NK-92 (cell line): ENCODE data around the gene LZTS3.
"Not testable (repeated sequence)": the region's sequence is repeated elsewhere in the genome, so short reads cannot be mapped to it uniquely, and the experiment has no call there.

Source experiments
- DNase-seq: peaks from one replicate; lab custom pipeline; 2025; ENCODE audit not compliant: unreplicated experiment; lab: John Stamatoyannopoulos, UW

LZTS3 gene

DNA sequence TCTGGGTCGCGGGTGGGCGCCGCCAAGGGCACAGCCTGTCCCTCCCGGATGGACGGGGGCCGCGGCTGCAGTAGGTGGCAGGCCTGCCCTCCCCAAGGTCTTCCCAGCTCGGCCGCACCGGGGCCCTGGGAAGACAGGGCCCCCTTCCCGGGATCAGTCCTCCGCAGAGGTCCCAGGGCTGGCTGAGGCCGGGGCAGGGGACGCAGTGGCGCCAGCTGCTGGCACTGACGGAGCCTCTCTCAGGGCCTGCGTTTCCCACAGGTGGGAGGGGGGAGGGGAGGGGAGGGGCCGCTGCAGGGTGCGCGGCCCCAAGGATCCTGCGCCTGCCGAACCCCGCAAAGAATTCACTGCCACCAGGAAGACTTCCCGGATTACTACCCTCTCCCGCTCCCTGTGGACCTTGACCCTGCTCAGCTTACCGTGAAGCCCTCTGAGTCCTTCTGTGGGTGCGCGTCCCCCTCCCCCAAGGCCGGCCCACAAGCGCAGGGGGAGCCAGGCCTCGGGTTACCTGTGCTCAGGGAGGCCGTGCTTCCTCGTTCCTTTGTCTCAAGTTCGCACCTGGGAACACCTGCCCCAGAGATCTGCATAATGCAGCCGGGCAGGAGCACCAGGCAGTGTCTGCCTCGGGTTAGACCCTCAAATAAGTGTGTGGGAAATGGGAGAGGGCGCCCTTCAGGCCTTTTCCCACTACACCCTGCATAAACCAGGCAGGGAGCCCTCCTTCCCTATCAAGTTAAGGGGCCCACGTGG is 5.1 kb downstream of the LZTS3 start:
- no peak for DNase-seq

DNA sequence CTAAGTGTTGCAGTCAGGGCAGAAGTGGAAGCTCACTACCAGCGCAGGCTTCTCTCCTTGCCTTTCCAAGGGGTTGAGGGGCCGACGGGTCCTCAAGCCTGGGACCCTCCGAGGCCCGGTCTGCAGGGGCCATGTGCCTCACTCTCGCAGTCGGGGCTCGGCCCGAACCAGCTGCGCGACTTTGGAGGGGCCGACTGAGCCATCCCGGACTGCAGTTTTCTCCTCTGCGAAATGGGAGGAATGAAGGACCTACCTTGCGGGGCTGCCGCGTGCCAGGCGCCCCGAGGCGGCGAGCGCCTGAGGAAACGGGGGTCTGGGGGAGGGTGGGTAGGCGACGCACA is 5.6 kb downstream of the LZTS3 start:
- no peak for DNase-seq

GRCh38 chr20:3166913-3167342 is 6.4 kb downstream of the LZTS3 start:
- no peak for DNase-seq

GRCh38 chr20:3166338-3166912 is 6.9 kb downstream of the LZTS3 start:
- DNase-seq: no peak

DNA sequence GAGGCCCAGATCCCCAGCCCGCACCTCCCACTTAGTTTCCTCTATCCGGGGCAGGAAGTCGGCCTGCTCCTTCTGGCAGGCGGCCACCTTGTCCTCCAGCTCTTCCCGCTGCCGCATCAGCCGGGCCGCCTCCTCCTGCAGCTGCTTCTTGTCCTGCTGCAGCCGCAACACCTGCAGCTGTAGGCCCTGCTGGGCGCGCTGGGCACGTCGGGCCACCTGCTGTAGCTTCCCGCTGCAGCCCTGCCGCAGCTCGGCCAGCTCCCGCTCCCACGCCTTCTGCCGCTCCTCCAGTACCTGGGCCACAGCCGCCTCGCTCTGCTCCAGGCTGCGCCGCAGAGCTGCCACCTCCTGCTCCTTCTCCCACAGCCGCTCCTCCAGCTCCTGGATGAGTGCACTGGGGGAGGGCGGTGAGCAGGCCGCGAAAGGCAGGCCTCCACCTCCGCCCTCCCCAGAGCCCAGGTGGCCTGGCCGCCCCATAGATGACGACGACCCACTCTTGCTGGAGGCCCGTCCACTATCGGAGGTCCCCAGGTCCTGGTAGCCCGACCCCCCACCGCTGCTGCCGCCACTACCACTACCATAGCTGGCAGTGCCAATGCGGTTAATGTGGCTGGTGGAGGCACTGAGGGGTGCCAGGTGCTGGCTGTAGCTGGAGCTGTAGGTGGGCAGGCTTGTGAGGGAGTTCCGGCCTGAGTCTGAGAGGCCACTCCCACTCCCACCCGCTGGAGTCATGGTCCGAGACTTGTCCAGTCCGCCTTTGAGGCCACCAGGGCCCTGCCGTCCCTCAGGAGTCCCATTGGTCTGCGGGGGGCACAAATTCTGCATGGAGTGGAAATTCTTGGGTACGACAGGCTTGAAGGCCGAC is 7.6 kb downstream of the LZTS3 start:
- DNase-seq: no peak

GRCh38 chr20:3164763-3165410 is 8.5 kb downstream of the LZTS3 start:
- DNase-seq: no peak

- DNase-seq: no peak
Measured at GRCh38 chr20:3164043-3164762, 9.1 kb downstream of the LZTS3 start.

GRCh38 chr20:3163099-3164042 is 10.0 kb downstream of the LZTS3 start:
- no peak for DNase-seq

- DNase-seq: no peak
Measured at GRCh38 chr20:3162080-3162611, 11.2 kb downstream of the LZTS3 start.

- DNase-seq: no peak
Measured at GRCh38 chr20:3161316-3162079, 11.9 kb downstream of the LZTS3 start.

- no peak for DNase-seq
Measured at GRCh38 chr20:3160418-3160817, 12.9 kb downstream of the LZTS3 start.

GRCh38 chr20:3158968-3159431 is 14.3 kb downstream of the LZTS3 start:
- no peak for DNase-seq

DNA sequence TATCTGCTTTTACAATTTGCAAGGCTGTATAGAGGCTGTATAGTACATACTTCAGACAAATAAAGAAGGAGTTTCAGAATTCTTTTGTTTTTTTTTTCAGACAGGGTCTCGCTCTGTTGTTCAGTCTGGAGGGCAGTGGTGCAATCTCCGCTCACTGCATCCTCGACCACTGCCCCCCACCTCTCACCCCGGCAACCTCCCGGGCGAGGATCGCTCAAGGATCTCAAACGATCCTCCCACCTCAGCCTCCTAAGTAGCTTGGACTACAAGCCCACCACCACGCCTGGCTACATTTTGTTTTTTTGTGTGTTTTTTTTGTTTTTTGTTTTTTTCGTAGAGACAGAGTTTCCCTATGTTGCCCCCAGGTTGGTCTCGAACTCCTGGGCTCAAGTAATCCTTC is 15.5 kb downstream of the LZTS3 start:
- DNase-seq: no peak

- DNase-seq: no peak
Measured at GRCh38 chr20:3156811-3157619, 16.3 kb downstream of the LZTS3 start.

DNA sequence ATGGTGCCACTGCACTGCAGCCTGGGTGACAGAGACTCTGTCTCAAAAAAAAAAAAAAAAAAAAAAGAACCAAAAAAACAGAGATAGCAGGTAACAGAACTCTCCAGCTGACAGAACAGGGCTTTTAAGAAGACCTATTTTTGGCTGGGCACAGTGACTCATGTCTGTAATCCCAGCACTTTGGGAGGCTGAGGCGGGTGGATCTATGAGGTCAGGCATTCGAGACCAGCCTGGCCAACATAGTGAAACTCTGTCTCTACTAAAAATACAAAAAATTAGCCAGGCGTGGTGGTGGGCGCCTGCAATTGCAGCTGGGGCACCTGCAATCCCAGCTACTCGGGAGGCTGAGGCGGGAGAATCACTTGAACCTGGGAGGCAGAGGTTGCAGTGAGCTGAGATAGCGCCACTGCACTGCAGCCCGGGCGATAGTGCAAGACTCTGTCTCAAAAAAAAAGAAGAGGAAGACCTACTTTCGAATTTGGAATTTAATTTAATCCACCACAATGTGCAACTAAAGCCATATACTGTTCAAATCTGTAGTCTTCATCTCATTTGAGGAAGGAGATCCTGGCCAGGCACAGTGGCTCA is 21.2 kb downstream of the LZTS3 start:
- DNase-seq: not testable (repeated sequence)

- DNase-seq: no peak
Measured at GRCh38 chr20:3150908-3151307, 22.4 kb downstream of the LZTS3 start.

DNA sequence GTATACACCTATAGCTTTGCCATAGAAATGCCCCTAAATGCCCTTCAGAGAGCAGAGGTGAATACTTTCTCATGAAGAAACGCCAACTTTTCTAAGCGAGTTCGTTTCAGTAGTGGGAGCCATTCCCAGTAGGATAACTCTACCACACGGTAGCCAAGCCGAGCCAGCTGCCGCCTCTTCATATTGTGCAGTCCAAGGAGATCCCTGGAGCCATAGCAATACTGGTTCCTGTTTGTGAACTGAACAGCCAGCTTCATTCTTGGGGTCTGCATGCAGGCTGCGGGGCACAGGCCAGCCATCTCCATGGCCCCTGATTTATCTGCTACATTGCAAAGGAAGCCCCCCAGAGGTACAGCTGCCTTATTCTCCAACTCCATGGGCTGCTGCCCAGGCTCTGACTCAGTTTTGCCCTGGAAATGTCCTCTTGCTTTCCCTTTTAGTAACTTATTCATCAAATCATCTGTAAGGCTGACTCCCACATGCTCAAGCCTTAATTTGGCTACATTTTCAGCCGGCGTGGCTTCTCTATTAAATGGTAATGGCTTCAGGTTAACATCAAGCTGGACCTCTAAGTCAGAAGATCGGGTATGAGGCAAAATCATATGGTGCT is 26.5 kb downstream of the LZTS3 start:
- DNase-seq: no peak
